DMS53 treated with DMSO at 0.1 percent for 48 hours (cell line): ENCODE measurements around the gene ALG2.

ENCODE experiments used
- DNase-seq: peaks from one replicate; lab custom pipeline; 2025; ENCODE audit not compliant: unreplicated experiment; lab: John Stamatoyannopoulos, UW

Gene ALG2

DNA sequence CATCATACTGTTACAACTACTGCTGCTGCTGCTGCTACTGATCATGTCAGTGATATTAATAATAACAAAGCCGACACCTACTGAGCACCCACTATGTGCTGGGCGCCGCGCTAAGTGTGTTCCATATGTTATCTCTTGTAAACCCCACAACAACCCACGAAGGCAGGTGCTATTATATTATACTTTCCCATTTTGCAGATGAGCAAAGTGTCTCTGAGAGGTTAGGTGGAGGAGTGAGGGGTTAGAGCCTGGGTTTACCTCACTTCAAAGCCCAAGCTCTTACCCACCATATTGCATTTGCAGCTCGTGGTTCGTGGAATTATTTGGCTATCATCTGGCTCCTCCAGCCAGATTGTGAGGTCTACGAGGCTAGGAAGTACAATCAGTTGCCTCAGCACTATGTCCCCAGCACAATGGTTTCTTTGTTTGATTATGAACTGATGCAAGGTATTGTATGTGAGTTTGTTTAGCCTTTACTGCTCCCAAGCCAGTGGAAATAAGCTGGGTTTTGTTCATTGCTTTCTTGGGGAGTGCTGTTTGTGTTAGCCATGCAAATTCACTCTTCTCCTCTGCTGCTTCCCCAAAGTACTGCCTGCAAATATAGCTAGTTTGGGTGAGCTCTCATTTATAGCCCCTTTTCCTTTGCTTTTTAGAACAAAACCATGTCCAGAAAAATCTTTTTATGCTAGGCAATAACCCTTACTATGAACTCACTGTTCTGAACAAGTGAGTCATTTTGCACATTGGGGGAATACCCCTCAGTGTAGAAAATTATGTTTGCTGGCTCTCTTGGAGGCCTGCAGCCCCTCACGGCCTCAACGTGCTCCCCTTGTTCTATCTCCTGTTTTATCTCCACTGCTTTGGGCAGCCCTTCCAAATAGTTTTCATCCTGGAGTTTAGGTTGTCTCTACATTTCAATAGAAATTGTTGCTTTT is 47.9 kb downstream of the ALG2 start:
- peak; percentile 9 for DNase-seq

DNA sequence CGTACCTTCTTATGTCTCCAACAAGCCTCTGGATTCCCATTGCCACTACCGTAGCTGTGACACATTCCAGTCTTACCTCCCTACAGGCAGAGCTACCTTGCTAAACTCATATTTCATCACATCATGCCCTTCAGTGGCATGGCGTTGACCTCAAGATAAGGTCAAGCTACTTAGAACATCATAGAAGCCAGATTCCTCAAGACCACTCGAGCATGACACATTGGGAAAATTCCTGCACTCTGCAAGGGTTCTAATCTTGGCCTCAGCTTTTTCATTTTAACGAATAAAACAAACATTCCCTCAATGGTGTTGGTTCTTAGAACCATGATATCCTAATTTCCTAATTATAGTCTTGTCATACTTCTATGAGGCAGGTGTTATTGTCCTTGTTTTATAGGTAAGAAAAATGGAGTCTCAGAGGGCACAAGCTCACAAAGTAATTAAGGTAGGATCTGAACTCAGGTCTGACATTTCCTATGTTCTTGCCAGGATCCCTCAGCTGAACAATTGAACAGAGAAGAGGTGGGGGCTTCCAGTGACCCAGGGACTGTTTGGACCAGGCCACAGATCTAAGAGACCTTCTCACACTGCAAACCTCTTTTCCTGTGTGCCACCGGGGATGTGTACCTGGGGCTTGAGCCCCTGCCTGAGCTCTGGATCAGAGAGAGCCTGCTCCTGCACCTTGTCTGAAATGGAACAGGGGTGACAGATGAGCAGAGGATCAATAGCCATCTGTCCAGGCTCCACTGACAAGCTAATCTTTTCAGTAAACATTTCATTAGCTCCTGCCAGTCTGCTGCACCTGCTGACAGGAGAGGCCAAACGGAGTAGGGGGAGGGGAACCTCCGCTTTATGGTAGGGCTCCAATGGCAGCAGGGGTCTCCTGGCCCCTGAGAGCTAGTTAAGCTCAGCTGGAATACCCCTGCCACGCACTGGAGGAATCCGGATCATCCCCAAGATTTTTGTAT is 49.3 kb downstream of the ALG2 start:
- DNase-seq: peak; percentile 71

DNA sequence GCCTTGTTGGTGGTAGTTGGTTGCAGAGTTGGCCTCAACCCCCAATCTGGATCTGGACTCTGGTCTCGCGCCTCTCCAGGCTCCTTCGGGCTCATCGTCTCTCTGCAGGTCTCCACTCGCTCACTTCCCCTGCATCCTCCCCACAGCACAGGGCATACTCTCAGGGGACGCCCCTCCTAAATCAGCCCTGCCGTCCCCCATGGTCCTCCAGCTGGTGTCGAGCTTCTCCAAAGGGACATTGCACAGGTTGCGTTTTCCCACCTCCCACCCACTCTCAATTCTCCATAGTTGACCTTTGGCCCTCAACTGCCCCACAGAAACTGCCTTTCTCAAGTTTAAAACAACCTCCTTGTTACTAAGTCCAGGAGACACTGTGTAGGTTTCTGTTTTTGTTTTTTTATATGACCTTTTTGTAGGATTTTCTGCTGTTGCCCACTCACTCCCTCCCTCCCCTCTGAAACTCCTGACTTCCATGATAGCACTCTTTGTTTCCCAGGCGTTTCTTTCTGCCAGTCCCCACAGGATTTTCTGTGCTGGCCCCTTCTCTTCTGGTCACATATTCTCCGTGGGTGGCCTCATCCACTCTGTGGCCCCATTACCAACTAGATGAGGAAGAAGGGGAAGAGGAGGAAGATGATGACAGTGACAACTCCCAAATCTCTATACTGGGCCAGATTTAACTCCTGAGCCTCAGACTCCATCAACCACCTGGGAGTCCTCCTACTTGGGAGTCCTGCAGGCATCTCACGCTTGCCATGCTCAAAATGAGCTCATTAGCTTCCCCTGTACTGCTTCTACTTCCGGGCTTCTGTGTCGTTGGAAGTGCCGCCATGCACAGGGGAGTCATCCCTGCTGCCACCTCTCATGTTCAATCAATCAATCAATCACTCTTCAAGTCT is 50.3 kb downstream of the ALG2 start:
- no peak for DNase-seq

DNA sequence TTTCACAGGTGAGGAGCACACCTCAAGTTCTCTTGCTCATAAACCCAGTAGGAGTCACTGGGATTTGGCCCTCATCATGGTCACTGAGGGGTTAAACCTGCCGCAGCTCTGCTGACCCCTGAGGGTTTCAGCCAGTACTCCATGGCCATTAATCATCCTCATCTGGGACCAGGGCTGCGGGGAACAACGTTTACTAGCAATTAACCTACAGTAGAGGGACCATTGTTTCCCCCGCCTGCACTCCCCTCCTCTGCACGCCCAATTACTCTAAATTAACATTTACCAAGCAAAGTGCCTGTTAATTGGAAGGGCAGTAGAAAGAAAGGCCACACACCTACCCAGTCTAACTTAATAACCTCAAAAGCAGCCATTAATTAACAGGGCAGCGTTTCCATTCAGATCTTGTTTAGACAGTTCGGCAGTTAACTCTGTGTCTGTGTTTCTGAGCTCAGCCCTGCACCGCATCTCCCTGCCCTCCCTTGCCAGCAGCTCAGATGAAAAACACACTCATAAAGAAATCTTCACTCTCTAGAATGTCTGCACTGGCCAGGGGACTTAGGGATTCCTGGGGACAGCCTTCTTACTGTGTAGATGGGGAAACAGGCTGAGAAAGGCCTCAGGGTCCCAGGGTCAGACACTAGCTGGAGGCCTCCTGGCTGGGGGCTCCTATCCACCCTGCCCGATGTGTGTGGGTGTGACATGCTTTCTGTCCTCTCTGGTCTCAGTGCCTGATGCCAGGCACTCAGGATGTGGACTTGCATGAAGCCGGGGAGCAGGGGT is 51.6 kb downstream of the ALG2 start:
- DNase-seq: no peak

DNA sequence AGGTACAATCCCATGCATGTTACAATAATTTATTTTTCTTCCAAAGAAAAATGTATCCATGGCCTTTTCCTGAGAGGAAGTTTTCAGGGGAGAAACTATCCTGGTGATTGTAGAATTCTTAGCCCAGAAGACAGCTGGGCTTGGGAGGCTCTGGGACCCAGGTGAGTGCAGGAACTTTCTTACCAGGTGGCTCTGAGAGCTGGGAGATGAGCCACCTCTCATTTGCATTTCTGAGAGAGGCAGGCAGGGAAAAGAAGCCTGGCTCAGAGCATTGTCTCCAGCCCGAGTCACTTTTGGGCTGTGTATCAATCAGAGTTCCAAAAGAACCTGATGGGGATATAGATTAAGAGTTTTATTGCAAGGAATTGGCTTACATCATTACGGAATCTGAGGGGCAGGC is 52.7 kb downstream of the ALG2 start:
- DNase-seq: no peak

DNA sequence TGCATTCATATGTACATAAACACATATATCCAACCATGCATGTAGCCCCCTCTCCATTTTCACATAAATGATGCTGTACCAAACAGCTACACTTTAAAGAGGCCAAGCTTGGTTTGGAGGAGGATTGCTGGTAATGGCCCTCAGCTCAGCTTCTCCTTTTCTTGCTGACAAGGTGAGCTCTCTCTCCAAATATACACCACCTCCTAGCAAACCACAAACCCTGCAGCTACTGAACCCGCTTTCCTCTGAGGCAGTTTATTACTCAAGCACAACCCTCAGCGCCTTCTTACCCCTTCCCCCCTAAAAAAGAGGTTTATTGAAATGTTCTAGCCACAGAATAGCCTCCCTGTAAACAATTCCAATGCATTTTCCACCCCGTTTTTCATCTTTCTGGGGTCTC is 54.0 kb downstream of the ALG2 start:
- no peak for DNase-seq

DNA sequence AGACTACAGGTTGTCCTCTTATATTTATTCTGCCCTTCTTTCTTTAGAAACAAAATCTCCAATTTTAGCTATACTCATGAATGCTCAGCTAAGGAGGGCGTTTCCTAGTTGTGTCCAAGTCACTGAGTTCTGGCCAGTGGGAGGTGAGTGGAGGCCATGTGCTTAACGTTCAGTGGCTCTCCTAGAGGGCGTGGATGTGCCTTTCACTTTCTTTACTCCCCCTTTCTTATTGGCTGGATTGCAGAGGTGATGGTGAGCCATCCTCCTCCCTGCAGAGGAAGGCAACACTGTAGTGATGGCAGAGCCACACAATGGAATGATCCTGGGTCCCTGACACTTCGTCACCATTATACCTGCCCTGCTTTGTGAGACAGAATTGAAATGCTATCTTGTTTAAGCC is 54.6 kb downstream of the ALG2 start:
- DNase-seq: no peak
